Psoas muscle (tissue), 8 donors: ENCODE data around the gene NFKBIZ. TPM values are rescaled to one million over a fixed set of nuclear protein-coding genes. Genes with fewer than 3 reads are reported as not detected.
A peak's percentile ranks its signal among the peaks of the same experiment; 100 is the strongest.
"Not testable (repeated sequence)": the region's sequence is repeated elsewhere in the genome, so short reads cannot be mapped to it uniquely, and the experiment has no call there.

ENCODE experiments used
- ATAC-seq, 4 donors: fragments of 200-7000 bp; cut with Tn5 transposase; one replicate each; pipeline ENCODE4 v1.9.1; 2020; ENCODE audit warnings: moderate library complexity in 3 of 4, mild to moderate bottlenecking in 2 of 4
- DNase-seq, 2 donors: peaks; one replicate each; pipeline ENCODE4 v3.0.0-alpha.2; 2020
- H3K27ac ChIP-seq: fragments of 200-600 bp; one replicate; pipeline ENCODE4 v1.8.0; 2022
- H3K27me3 ChIP-seq, 3 donors: fragments of 200-600 bp in 1 of 3; one replicate each; pipeline versions ENCODE4 v1.6.1 to v1.8.0; 2013 to 2022; ENCODE audit warnings: low read length in 2 of 3, mild to moderate bottlenecking in 2 of 3, moderate library complexity in 1 of 3; ENCODE audit not compliant: insufficient read depth in 3 of 3
- H3K36me3 ChIP-seq, 2 donors: fragments of 200-600 bp in 1 of 2; one replicate each; pipeline versions ENCODE4 v1.6.1 to v1.8.0; 2013 to 2022; ENCODE audit warnings: low read depth in 1 of 2, mild to moderate bottlenecking in 1 of 2, moderate library complexity in 1 of 2; ENCODE audit not compliant: insufficient read depth in 1 of 2
- H3K4me1 ChIP-seq: fragments of 200-600 bp; one replicate; pipeline ENCODE4 v1.8.0; 2022
- H3K4me3 ChIP-seq: fragments of 200-600 bp; one replicate; pipeline ENCODE4 v1.8.0; 2022; ENCODE audit warnings: mild to moderate bottlenecking
- H3K9me3 ChIP-seq: fragments of 200-600 bp; one replicate; pipeline ENCODE4 v1.8.0; 2022
- WGBS, 3 donors: extraction: QIAGEN DNeasy Blood & Tissue Kit; methylation state at CpG; one replicate each; pipeline versions ENCODE4 v1.1.6 to v1.1.7; 2013; 5-methylcytosine and 5-hydroxymethylcytosine counted together
- intact Hi-C, 2 donors: fragments of 100-400 bp; cut with DNase I; formaldehyde crosslinking; loops; one replicate each; pipeline versions ENCODE4 v1.11.0 to v1.14.2; 2022
- polyA plus RNA-seq, 3 donors: library from polyadenylated mRNA; stranded (reverse); fragments of 200-250 nt; gene quantifications; one replicate each; pipeline ENCODE4 v1.2.3, GENCODE V29; 2013
- total RNA-seq, 4 donors: library from RNA; stranded (reverse); fragmentation: NEBNext Ultra II Directional in 2 of 4; extraction: Animal tissue kit (Norgen Biotek cat#: 25700) in 2 of 4; gene quantifications; one replicate each; pipeline versions ENCODE4 v1.2.1 to v1.2.4, GENCODE V29; 2021 to 2023
- TF ChIP-seq, protein P1 (sequence below): fragments of 200-600 bp; IDR thresholded peaks from one replicate; pipeline ENCODE4 v1.8.0; 2022; ENCODE audit warnings: antibody characterized with exemption
- donor health status: healthy with polysubstance abuse.
- donor health status: DM: no; HTN: no; CAD: no; lungs with moderate emphysema.
- donor health status: Bipolar disorder and iron deficiency.
- donor health status: healthy.
- donor health status: DM: yes; HTN: yes; CAD: no.
- donor health status: DM: no; HTN: no; CAD: no.
- donor health status: DM: no; HTN: no; CAD: no.
- donor health status: DM: yes; HTN: yes; CAD: no.

NFKBIZ gene
- total and polyA plus RNA-seq, 7 donors = 3.0 to 12.5 (median 8.6) TPM

DNA sequence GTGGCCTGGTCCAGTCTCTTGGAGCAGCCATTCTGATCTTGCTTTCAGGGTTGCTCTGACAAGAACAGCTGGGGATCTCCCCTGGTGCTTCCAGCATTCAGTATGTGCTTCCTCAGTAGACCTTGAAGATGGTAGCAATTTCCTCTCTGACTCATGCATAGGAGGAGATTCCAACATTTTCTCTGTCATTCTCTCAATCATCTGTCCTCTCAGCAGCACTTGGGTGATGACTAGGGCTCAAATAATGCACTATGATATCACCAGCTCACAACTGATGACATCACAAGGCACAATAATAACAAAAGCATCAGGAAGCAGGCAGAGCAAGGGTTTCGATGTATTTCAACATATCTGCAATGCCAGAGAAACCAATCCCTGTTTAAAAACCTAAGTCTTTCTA lies 52.7 kb downstream of the NFKBIZ start:
- TF ChIP-seq, protein P1, sequence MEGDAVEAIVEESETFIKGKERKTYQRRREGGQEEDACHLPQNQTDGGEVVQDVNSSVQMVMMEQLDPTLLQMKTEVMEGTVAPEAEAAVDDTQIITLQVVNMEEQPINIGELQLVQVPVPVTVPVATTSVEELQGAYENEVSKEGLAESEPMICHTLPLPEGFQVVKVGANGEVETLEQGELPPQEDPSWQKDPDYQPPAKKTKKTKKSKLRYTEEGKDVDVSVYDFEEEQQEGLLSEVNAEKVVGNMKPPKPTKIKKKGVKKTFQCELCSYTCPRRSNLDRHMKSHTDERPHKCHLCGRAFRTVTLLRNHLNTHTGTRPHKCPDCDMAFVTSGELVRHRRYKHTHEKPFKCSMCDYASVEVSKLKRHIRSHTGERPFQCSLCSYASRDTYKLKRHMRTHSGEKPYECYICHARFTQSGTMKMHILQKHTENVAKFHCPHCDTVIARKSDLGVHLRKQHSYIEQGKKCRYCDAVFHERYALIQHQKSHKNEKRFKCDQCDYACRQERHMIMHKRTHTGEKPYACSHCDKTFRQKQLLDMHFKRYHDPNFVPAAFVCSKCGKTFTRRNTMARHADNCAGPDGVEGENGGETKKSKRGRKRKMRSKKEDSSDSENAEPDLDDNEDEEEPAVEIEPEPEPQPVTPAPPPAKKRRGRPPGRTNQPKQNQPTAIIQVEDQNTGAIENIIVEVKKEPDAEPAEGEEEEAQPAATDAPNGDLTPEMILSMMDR = no peak
- DNase-seq (no peak), ATAC-seq (peak in 3 of 4 donors; percentile 19 to 40 (median 38))
- H3K36me3 ChIP-seq = no peaks in the 10 kb centered on the region
- H3K27me3 ChIP-seq = no peaks in the 10 kb centered on the region
- 86 to 89% (median 86%) methylated on average over 1 of the region's 1 CpG for WGBS, 3 donors
- no peaks in the 10 kb centered on the region for H3K9me3 ChIP-seq
- H3K4me1 ChIP-seq = no peaks in the 10 kb centered on the region
- intact Hi-C loops = no loop called here
- no peak overlapping the region for H3K27ac ChIP-seq
- no peak overlapping the region for H3K4me3 ChIP-seq

DNA sequence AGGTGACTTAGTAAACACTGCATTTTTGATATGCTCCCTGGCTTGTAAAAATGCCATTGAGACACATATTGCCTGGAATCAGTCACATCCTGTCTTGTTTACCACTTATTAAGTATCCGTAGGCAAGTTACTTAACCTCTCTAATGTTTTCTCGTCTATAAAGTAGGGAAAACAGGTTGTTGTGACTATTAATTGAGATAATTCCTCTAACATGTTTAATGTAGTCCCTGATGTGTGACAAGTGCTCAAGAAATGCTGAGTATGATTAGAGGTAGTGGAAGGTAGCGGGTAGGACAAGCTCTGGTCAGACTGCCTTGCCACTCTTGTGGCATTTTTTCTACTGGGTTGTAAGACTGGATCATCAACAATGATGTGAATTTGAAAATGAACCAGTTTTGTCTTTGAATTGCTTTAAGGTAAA lies 54.1 kb downstream of the NFKBIZ start:
- no peak overlapping the region for H3K27ac ChIP-seq
- no peaks in the 10 kb centered on the region for H3K27me3 ChIP-seq
- H3K4me1 ChIP-seq = no peaks in the 10 kb centered on the region
- no peak overlapping the region for H3K4me3 ChIP-seq
- DNase-seq (no peak), ATAC-seq (no peak)
- TF ChIP-seq, protein P1 = no peak
- H3K9me3 ChIP-seq = no peaks in the 10 kb centered on the region
- H3K36me3 ChIP-seq = no peaks in the 10 kb centered on the region
- intact Hi-C loops = no loop called here
- 83 to 93% (median 90%) methylated on average over 3 of the region's 3 CpGs for WGBS, 3 donors

DNA sequence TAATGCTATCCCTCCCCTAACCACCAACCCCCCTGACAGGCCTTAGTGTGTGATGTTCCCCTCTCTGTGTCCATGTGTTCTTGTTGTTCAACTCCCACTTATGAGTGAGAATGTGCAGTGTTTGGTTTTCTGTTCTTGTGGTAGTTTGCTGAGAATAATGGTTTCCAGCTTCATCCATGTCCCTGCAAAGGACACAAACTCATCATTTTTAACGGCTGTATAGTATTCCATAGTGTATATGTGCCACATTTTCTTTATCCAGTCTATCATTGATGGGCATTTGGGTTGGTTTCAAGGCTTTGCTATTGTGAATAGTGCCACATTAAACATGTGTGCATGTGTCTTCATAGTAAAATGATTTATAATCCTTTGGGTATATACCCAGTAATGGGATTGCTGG lies 56.3 kb downstream of the NFKBIZ start:
- 86 to 96% (median 94%) methylated on average over 1 of the region's 1 CpG for WGBS, 3 donors
- not testable (repeated sequence) for H3K36me3 ChIP-seq, ATAC-seq

More for the DNA sequence above, 56.3 kb downstream of the NFKBIZ start:
- H3K4me1 ChIP-seq, H3K27me3 ChIP-seq, DNase-seq, H3K27ac ChIP-seq, H3K9me3 ChIP-seq, intact Hi-C loops, H3K4me3 ChIP-seq: not testable (repeated sequence)

Other genes with a start within 250 kb of the NFKBIZ start
- gene ZBTB11, start 172.4 kb upstream of the NFKBIZ start, total RNA-seq = 10 to 100 TPM; 10.3 to 12.6 (median 11.6) TPM
- 1 to 10 TPM; 5.5 to 9.8 (median 5.9) TPM for gene ZBTB11, start 172.4 kb upstream of the NFKBIZ start, polyA plus RNA-seq
- gene RPL24, start 162.8 kb upstream of the NFKBIZ start, total RNA-seq = 100 to 1,000 TPM; 744 to 950 (median 822) TPM
- 1,000 to 10,000 TPM; 1,534 to 1,772 (median 1,709) TPM for gene RPL24, start 162.8 kb upstream of the NFKBIZ start, polyA plus RNA-seq
- 10 to 100 TPM in 1 of 4 donors, 1 to 10 TPM in 3; 5.9 to 12.5 (median 7.9) TPM for gene CEP97, start 124.9 kb upstream of the NFKBIZ start, total RNA-seq
- gene CEP97, start 124.9 kb upstream of the NFKBIZ start, polyA plus RNA-seq = 1 to 10 TPM; 1.6 to 6.3 (median 1.9) TPM
- gene NXPE3, start 70.3 kb upstream of the NFKBIZ start, total RNA-seq = 10 to 100 TPM; 37.4 to 59.3 (median 45.6) TPM
- gene NXPE3, start 70.3 kb upstream of the NFKBIZ start, polyA plus RNA-seq = 10 to 100 TPM; 10.8 to 67.7 (median 17.5) TPM